ENCODE data around the gene TDRD6.

Gene TDRD6

DNA sequence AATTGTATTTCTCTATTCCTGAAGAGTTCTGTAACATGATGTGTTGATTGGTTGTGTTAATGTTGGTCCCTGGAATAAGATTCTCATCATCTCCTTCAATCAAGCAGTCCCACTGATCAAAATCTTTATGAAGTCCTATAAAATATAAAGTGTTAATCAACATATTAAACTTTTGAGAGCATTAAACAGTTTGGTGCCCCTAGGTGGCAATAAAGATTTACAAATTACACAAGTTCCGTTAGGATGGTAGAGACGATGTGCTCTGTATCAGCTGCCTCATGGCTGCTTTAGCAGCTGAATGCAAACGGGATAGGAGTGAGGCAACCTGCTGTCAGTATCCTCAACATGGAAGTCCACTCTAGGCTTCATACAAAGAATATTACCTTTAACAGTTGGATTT, 16.9 kb downstream of the TDRD6 start:
- TF ChIP-seq, protein P1, sequence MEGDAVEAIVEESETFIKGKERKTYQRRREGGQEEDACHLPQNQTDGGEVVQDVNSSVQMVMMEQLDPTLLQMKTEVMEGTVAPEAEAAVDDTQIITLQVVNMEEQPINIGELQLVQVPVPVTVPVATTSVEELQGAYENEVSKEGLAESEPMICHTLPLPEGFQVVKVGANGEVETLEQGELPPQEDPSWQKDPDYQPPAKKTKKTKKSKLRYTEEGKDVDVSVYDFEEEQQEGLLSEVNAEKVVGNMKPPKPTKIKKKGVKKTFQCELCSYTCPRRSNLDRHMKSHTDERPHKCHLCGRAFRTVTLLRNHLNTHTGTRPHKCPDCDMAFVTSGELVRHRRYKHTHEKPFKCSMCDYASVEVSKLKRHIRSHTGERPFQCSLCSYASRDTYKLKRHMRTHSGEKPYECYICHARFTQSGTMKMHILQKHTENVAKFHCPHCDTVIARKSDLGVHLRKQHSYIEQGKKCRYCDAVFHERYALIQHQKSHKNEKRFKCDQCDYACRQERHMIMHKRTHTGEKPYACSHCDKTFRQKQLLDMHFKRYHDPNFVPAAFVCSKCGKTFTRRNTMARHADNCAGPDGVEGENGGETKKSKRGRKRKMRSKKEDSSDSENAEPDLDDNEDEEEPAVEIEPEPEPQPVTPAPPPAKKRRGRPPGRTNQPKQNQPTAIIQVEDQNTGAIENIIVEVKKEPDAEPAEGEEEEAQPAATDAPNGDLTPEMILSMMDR (conservative IDR thresholded peaks at IDR 0.05; ENCODE audit: control insufficient read depth, insufficient read depth, low read depth, low read length), result peak; percentile 8
- peak; percentile 43 for DNase-seq (ENCODE audit: low read depth)
- H3K4me3 ChIP-seq (ENCODE audit: control insufficient read depth, low read depth, low read length), result no peak overlapping the region

DNA sequence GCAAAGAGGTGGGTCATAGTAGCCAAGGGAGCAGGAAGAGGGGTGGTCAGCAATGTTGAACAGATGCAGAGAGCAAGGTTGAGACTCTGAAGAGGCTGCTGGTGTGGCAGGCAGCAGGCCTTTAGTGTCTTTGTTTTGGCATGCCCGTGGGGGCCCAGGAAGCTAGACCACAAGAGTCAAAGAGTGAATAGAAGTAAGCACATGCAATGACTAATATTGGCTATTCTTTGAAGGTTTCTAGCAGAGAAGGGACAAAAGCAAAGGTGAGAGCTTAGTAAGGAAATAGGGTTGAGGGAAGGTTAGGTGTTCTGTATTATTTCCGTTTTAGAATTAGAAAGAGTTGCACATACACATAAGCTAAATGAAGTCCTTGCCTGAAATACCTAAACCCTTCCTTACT, 18.8 kb downstream of the TDRD6 start:
- no peak for DNase-seq (ENCODE audit: low read depth)
- no peak overlapping the region for H3K4me3 ChIP-seq (ENCODE audit: control insufficient read depth, low read depth, low read length)
- TF ChIP-seq, protein P1 (conservative IDR thresholded peaks at IDR 0.05; ENCODE audit: control insufficient read depth, insufficient read depth, low read depth, low read length), result no peak

DNA sequence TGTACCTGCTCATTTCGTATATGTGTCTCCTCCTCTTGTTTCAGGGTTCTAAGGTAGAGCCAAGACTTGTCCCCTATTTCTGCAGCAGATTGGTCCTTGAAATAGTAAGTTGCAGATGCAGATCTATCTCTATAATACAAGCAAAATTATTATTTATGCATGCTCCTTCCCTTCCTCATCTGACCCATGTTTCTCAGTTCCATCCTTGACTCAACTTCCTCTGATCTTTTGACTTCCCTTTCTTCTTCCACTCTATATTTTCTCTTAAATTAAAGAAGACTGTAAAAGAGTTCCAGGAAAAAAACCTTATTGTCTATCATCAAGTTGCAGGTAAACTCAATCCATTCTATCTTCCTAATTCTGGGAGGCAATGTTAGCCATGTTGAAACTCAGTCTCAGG, 23.8 kb downstream of the TDRD6 start:
- no peak for DNase-seq (ENCODE audit: low read depth)
- TF ChIP-seq, protein P1 (conservative IDR thresholded peaks at IDR 0.05; ENCODE audit: control insufficient read depth, insufficient read depth, low read depth, low read length), result no peak

DNA sequence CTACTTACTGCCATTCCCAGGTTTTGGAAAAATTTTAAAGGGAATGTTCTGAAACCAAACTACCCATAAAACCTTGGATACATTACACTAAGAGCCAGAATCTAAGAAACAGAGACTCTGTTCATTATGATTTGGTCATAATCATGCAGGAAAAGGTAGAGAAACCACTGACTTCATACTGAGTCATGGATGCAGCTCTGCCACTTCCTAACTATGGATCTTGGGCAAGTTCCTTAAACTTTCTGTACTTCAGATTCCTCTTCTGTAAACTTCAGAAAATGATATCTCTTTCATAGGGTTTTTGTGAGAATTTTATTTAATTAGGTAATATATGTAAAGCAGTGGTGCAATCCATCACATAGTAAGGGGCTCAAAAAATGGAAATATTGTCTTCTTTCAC, 27.5 kb downstream of the TDRD6 start:
- H3K4me3 ChIP-seq (ENCODE audit: control insufficient read depth, low read depth, low read length), result no peak overlapping the region
- TF ChIP-seq, protein P1 (conservative IDR thresholded peaks at IDR 0.05; ENCODE audit: control insufficient read depth, insufficient read depth, low read depth, low read length), result no peak
- peak; percentile 52 for DNase-seq (ENCODE audit: low read depth)

More for the DNA sequence above, 23.8 kb downstream of the TDRD6 start:
- no peak overlapping the region for H3K4me3 ChIP-seq (ENCODE audit: control insufficient read depth, low read depth, low read length)

DNA sequence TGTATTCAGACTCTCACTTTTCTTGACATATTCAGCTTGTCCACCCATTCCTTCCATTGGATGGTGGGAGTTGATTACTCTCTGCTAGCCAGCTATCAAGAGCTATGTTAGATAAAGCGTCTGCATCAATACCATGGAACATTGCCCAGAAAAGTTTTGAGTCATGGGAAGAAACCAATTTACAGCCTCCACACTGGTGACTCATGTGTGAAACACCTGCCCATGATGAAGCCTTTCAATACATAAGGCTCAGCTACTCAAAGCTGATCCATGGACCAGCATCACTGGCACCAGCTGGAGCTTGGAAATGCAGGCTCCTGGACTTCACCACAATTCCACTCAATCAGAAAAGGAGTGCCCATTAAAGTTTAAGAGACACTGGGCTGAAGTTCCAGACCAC, 31.4 kb downstream of the TDRD6 start:
- no peak overlapping the region for H3K4me3 ChIP-seq (ENCODE audit: control insufficient read depth, low read depth, low read length)
- DNase-seq (ENCODE audit: low read depth), result peak; percentile 88
- TF ChIP-seq, protein P1 (conservative IDR thresholded peaks at IDR 0.05; ENCODE audit: control insufficient read depth, insufficient read depth, low read depth, low read length), result no peak

DNA sequence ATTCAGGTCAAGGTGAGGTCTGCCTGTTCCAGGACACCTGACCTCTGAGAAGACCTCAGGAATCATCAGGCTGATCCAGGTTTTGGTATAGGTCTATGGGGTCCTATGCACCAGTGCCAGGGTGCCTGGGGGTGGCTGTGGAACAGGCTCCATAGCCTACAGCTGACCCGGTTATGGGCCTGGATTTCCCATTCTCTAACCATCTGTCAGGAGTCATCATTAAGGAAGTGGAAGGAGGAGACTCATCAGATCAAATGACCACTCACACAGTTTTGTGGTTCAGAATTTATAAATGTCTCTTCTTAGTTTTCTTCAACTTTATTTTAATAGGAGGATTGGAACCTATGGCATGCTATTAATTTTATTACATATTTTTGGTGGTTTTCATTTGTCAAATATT, 32.7 kb downstream of the TDRD6 start:
- no peak for DNase-seq (ENCODE audit: low read depth)
- TF ChIP-seq, protein P1 (conservative IDR thresholded peaks at IDR 0.05; ENCODE audit: control insufficient read depth, insufficient read depth, low read depth, low read length), result no peak
- H3K4me3 ChIP-seq (ENCODE audit: control insufficient read depth, low read depth, low read length), result no peak overlapping the region

DNA sequence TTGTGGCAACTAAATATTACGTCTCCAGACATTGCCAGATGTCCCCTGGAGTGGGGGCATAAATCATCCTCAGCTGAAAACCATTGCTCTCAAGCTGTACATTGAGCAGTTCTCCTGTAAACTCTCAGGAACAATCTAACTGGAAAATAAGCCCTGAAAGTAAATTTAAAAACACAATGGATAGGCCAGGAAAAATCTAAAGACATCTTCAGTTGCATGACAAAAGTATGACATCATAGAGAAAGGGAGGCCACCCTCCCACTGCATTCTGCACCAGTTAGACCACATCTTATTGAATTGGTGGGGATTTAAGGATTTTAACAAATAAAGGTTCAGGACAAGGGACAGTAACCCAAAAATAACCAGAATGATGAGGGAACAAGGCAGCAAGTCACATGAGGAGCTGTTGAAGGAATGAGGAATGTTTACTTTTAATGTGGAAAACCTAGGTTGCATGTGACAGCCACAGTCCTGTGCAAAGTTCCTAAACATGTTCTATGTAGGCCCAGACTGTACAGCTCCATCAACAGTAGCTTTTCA, 42.2 kb downstream of the TDRD6 start:
- DNase-seq (ENCODE audit: low read depth), result no peak
- TF ChIP-seq, protein P1 (conservative IDR thresholded peaks at IDR 0.05; ENCODE audit: control insufficient read depth, insufficient read depth, low read depth, low read length), result no peak
- H3K4me3 ChIP-seq (ENCODE audit: control insufficient read depth, low read depth, low read length), result no peak overlapping the region
